ENCODE data around the gene ZDHHC14. TPM values are rescaled to one million over a fixed set of nuclear protein-coding genes. Genes with fewer than 3 reads are reported as not detected.
A peak's percentile ranks its signal among the peaks of the same experiment; 100 is the strongest.

Gene ZDHHC14
- total RNA-seq, 1 experiment from 2014 or later = 3.8 TPM

DNA sequence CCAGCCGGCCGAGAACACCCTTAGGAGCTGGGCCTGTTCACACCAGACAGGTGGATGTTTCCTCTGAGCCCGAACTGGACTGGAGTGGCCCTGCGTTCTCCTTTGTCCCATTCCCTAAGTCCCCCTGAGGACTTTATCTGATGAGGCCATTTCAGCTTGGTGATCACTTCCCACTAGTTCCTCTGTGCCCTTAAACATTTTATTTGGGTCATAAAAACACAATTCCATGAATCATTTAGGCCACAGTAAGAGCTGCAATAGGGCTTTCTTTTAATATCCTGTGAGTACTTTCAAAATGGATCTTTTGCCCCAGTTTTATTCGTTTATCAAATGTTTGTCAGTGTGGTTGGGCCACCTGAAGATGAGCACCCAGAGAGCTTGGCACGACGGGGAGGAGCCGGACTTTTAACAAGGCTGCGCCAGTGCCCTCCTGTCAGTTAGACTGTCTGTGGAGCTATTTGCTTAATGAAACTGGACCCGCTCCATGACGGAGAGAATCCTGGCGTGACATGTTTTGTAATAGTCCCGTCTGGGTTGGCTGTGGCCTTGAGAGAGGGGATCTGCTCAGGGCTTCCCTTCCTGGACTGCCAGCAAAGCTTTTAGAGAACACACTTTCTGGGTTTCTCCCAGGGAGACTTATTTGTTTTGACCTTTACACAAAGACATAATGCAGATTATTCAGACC lies 53.5 kb downstream of the ZDHHC14 start:
- peak; percentile 78 for DNase-seq (ENCODE audit: low spot score)
- in situ Hi-C loops (cut with HindIII; ENCODE audit: low sequenced_read_pairs) = no loop called here

DNA sequence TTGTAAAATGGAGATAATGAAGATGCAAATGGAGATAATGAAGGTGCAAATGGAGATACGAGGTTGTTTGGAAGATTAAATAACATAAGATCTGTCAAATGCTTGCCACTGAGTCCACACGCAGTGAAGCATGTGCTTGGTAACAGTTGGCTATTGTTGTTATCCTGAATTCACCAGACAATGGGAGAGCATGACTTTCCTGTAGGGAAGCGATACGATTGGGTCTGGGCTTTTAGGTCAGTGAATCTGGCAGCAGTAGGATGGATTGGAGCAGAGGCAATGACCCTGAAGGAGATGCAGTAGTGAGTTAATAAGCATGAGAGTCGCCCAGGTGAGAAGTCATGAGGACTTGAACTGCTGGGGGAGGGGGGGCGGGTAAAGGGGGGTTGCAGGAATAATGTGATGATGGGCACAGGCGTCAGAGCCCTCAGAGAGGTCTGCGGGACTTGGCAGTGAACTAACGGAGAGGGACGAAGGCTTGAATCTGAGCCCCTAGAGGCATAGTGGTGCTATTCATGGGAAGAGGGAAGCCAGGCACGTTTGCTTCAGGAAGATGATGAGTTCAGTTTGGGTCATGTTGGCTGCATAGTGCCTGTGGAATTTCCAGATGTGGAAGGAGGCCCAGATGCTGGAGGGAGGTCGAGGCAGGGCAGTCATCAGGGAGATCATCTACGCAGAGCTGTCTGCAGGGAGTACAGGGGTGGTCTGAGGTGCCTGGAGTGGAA lies 55.4 kb downstream of the ZDHHC14 start:
- in situ Hi-C loops (cut with HindIII; ENCODE audit: low sequenced_read_pairs) = no loop called here
- DNase-seq (ENCODE audit: low spot score) = no peak

DNA sequence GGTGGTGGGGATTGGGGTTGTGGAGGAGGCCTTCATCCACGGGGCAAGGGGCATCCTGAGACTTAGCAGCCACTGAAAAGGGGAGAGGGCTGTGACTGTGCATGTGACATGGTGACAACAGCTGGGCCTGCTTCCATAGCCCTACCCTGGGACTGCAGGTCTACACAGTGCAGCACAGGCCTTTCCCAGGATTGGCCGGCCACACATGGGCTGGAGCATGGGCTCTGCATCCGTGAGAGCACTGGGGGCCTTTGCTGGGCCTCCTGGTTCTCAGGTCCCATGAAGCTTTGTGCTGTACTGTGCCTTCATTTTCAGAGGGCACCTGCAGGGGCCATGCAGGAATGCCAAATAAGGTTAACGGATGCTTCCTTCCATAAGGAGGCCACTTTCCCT lies 56.0 kb downstream of the ZDHHC14 start:
- no peak for DNase-seq (ENCODE audit: low spot score)
- in situ Hi-C loops (cut with HindIII; ENCODE audit: low sequenced_read_pairs) = no loop called here

DNA sequence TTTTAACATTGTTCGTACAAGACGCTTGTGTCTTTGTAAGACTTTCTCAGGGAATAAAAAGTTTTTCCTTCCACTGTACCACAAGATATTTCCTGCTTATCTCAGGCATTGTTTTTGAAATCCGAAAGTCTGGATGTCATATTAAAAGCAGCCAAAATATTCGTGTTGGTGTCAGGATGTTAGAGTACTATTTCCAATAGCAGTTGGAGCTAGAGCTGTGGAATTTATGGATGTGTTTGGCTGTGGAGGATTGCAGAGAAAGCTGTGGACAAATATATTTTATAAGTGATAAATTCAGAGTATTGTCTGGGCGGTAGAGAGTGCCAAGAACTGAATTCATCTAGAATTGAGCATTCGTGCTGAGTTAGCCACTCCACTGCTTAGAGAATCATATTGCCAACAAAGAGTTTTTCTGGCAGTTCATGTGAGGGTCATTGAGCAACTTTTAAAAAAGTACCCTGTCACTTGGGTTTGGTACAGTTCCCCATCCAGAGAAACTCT lies 57.7 kb downstream of the ZDHHC14 start:
- in situ Hi-C loops (cut with HindIII; ENCODE audit: low sequenced_read_pairs) = no loop called here

DNA sequence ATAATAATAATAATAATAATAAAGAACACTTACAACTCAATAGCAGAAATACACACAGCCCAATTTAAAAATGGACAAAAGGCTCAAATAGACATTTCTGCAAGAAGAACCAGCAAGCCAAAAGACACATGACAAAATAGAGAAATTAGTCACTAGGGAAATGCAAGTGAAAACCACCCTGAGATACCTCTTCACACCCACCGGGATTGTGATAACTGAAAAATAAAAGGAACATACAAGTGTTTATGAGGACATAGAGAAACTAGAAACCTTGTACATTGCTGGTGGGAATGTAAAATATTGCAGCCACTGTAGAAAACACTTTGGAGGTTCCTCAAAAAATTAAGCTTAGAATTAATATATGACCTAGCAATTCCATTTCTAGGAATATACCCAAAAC lies 59.2 kb downstream of the ZDHHC14 start:
- in situ Hi-C loops (cut with HindIII; ENCODE audit: low sequenced_read_pairs) = no loop called here
- no peak for DNase-seq (ENCODE audit: low spot score)

More for the DNA sequence above, 57.7 kb downstream of the ZDHHC14 start:
- no peak for DNase-seq (ENCODE audit: low spot score)

DNA sequence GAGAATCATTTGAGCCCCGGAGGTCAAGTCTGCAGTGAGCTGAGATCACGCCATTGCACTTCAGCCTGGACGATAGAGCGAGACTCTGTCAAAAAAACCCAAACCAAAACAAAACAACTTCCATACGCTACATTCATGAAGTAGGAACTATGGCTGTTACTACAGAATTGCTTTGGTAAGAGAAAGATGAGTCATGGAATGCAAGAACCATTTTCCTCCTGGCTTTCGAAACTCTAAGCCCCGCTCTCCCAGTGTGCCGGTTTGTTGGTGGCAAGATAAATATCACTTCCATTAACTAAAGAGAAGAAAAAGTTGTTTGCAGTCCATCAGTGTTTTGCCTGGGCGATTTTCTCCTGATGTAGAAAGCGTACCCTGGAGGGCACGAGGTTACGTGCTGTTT lies 61.3 kb downstream of the ZDHHC14 start:
- in situ Hi-C loops (cut with HindIII; ENCODE audit: low sequenced_read_pairs) = no loop called here
- no peak for DNase-seq (ENCODE audit: low spot score)

DNA sequence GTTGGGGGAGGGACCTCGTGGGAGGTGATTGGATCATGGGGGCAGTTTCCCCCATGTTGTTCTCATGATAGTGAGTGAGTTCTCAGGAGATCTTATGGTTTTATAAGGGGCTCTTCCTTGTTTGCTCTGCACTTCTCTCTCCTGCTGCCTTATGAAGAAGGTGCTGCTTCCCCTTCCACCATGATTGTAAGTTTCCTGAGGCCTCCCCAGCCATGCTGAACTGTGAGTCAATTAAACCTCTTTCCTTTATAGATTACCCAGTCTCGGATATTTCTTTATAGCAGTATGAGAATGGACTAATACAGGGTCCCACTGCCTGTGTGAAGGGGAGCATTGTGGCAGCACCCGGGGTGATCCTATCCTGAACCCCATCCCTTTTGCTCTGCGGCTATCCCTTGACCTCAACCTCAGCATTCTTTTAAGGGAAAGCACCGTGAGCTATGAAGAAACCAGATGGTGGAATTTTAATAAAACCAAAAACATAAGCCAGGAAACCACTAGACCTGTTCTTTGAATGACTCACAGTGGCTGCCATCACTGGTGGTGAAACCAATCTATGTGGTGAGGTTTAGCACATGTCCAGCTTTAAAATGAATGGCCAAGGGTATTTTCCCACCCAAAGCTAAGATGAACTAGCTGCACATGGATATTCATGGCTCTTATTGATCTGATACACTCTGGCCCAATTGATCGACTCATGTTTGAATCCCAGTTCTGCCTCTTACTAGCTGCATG lies 62.2 kb downstream of the ZDHHC14 start:
- DNase-seq (ENCODE audit: low spot score) = no peak
- in situ Hi-C loops (cut with HindIII; ENCODE audit: low sequenced_read_pairs) = no loop called here

DNA sequence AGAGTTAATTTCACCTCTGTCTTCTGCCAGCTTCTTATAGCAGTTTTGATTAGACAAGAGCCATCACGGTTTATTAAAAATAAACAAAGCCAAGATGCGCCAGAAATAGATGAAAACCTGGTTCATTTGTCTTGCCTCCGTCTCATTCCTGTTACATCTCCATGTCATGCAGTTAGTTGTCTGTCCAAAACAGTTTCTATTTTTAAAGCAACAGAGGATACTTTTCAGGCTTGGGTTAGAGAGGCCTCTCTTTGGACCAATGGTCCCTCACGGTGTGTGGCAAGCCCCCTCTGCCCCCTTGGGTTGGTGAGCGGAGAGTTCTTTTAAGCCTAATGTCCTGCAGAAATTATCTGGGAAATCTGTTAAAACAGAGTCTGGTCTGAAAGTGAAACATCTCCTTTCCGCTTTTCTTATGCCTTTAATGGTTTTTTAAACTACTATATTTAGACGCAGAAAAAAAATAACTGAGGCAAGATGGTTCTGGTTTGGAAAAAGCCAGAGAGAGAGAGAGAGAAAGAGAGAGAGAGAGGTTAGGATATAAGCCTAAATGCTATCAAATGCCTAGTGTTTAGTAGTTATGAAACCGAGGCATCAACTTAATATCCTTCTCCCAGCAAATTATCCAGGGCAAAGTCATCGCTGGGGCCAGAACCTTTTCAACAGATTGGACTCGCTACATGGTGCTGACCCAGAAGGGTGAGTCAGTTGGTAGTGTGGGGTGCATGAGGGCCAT lies 64.5 kb downstream of the ZDHHC14 start:
- no peak for DNase-seq (ENCODE audit: low spot score)
- in situ Hi-C loops (cut with HindIII; ENCODE audit: low sequenced_read_pairs) = no loop called here

DNA sequence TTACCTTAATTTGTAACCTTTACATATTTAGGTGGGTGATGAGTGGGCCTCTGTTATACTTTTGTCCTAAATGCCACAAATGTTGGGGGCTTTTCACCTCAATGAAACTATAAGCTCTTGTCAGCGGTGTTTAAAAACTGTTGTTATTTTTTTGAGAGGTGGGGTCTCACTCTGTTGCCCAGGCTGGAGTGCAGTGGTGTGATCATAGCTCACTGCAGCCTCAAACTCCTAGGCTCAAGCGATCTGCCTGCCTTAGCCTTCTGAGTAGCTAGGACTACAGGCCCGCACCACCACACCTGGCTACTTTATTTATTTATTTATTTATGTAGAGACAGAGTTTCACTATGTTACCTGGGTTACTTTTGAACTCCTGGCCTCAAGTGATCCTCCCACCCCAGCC lies 66.7 kb downstream of the ZDHHC14 start:
- in situ Hi-C loops (cut with HindIII; ENCODE audit: low sequenced_read_pairs) = no loop called here

DNA sequence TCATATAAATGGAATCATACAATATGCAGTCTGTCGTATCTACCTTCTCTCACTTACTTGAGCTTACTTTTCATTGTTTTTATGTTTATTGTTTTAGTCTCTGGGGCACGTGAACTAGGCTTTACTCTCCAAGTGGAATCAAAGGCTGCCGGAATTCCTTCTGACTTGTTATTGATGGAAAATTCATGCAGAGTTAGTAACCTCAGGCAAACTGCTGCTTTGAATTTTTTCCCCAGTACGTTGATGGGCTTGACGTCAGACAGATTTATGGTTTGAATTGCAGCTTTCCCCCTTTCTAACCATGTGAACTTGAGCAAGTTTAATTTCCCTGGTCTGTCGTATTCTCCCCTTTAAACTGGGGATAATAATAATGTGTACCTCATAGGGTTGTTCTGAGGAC lies 68.6 kb downstream of the ZDHHC14 start:
- no peak for DNase-seq (ENCODE audit: low spot score)
- in situ Hi-C loops (cut with HindIII; ENCODE audit: low sequenced_read_pairs) = no loop called here

More for the DNA sequence above, 66.7 kb downstream of the ZDHHC14 start:
- no peak for DNase-seq (ENCODE audit: low spot score)

DNA sequence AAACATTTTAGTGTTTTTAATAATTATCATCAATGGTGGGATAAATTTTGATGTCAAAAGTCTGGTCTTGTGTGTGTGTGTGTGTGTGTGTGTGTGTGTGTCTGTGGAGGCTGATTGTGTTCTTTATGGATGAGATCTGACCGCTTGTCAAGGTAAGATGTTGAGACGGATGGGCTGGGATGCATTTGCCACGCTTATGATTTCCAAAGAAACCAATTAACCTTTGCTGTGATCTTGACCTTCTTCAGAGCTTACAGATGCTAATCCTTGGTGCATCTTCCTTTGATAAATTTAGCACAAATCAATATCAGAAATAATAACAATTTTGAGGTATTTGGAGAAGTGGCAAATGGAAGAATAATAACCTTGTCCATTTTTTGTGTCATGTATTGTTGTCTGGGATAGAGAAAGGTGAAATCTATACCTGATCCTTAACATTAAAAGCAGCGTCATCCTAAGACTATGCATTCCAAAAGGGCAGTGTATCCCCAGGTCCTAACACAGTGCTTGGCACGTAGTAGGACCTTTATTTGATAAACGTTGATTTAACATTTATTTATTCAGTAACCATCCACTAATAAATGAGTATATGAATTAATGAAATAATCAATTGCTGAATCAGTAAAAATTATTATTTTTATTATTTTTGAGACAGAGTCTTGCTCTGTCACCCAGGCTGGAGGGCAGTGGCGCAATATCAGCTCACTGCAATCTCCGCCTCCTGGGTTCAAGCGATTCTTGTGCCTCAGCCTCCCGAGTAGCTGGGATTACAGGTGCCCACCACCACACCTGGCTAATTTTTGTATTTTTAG lies 70.1 kb downstream of the ZDHHC14 start:
- in situ Hi-C loops (cut with HindIII; ENCODE audit: low sequenced_read_pairs) = no loop called here
- DNase-seq (ENCODE audit: low spot score) = no peak

DNA sequence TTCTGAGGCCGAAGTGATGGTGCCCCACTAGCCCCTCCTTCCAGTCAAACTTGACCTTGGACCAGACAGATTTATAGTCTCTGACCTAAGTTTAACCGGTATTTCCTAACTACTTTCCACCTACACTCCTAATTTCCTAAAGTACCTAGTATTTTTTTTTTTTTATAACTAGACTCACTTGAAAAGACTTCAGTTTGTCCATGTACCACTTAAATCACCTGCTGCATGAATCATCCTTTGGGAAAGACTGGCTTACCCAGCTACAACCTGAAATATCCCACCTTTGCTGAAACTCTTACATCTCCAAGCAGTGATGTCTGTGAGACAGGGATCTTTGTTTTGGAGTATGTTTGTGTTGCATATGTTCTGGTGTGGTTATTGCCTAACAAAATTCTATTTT lies 71.1 kb downstream of the ZDHHC14 start:
- no peak for DNase-seq (ENCODE audit: low spot score)
- in situ Hi-C loops (cut with HindIII; ENCODE audit: low sequenced_read_pairs) = no loop called here

DNA sequence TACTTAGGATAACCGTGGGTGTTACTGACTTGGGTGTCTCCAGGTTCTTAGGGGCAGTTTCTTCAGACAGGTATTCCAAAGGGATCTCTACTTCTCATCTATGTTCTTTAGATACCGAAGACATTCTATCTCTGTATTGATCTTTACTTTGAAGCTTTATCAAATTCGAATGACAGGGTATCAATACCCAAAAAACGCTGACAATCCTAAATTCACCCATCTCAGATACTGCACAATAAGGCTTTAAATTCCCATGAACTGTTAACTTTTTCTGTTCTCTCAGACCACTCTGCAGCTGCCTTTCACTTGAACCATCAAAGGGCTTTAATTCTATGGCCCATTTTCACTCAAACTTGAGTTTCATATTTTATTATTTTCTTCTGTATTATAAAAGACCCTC lies 72.1 kb downstream of the ZDHHC14 start:
- in situ Hi-C loops (cut with HindIII; ENCODE audit: low sequenced_read_pairs) = no loop called here
- DNase-seq (ENCODE audit: low spot score) = no peak

DNA sequence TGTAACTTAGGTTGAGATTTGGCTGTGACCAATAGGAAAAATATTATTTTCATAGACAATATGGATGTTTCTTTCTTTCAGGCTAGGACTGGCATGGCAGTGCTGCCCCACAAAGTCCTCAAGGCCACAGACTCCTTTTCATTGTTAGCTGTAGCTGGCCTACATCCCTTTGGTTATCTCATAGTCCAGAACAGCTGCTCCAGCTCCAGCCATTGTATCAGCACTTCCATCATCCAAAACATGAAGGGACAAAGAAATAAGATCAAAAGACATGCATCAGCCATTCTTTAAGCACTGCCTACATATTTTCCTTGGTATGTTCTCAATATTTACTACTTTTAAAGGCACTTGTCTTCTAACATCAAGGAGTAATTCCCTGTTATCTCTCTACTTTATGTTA lies 73.0 kb downstream of the ZDHHC14 start:
- no peak for DNase-seq (ENCODE audit: low spot score)
- in situ Hi-C loops (cut with HindIII; ENCODE audit: low sequenced_read_pairs) = no loop called here

DNA sequence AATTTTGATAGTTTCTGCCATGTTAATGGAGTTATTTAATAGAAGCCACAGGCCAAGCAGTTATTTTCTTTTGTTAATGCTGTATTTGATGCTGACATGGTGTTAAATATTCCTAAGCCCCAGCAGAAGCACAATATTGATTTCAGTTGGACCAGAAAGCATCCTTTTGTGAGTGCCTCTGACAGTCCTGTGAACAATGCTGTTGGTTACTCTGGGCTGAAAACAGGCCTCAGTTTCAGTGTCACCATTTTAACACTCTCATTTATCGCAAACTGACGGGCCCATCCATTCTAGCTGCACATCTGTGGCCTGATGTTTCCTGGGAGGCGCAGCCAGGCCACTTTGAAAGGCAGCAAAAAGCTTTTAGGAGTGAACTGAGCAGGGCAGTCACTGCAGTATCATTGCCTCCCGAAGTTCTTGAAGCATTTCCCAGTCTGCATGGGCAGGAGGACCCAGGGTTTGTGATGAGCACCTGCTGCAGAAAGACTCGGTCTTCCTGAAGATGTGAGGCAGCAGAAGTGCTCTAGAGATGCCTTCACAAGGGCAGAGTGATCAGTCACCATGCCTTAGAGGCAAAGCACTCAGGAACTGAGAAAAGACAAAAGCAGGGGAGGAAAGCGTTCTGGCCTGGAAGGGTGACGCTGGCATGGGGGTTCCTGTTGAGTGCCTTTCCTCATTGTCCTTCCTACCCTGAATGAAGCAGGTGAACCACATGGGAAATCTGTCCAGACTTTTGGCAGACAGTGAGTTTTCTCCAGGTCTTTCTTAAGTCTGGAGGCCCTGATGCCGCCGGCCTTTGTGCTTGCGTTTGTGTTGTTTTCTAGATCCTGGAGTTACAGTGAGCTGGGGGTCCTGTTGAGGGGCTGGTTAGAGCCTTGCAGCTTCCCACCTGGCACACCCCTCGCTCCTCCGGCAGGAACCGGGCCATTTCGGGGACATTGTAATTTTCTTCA lies 74.0 kb downstream of the ZDHHC14 start:
- no peak for DNase-seq (ENCODE audit: low spot score)
- in situ Hi-C loops (cut with HindIII; ENCODE audit: low sequenced_read_pairs) = no loop called here

DNA sequence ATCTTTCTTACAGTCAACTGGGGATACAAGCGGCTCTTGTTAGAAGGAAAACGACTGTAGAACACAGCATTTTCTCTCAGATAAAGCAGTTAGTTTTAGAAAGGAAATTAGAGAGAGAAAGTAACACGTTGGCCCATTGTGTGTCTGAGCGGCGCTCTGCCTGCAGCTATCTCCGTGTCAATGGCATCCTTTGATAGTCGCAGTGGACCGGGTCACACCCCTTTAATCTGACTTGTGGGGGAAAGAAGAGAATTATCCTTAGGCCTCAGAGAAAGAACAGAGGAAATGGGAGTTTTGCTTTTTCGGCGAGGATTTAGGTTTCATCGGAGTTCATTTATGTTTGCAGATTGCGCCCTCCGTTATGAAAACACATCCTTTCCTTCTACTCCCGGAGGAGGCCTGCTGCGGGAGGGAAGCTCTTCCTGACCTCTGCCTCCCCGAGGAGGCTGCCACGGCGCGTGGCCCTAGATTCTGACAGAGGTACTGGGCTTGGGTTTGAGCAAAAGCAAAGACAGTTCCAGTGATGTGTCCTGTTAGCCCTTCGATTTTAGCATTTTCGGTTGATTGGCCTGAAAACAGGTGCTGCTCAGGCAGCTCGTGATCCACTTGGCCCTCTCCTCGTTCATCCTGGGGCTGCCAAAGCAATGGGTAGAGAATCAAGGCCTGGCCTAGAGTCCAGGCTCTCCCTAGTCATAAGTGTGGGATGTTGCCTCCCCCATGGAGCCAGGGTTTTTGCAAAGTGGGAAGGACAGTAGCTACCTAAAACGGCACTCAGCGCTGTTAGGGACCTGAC lies 74.9 kb downstream of the ZDHHC14 start:
- DNase-seq (ENCODE audit: low spot score) = no peak
- in situ Hi-C loops (cut with HindIII; ENCODE audit: low sequenced_read_pairs) = no loop called here

DNA sequence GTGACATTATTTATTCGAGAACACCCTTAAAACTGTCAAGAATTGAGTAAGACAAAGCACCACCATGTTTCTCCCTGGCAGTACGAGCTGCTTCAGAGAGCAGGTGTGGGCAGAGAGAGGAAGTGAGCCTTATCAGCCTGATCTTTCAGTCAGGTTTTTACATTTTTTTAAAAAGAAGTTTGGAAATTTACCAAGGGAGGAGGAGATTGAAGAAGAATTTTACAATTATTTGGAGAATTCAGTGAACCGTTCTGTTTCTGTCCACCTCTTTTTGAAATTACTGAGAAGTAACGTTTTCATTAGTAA lies 75.5 kb downstream of the ZDHHC14 start:
- in situ Hi-C loops (cut with HindIII; ENCODE audit: low sequenced_read_pairs) = no loop called here
- no peak for DNase-seq (ENCODE audit: low spot score)
